ENCODE data around the gene GPC1.

The GPC1 gene

DNA sequence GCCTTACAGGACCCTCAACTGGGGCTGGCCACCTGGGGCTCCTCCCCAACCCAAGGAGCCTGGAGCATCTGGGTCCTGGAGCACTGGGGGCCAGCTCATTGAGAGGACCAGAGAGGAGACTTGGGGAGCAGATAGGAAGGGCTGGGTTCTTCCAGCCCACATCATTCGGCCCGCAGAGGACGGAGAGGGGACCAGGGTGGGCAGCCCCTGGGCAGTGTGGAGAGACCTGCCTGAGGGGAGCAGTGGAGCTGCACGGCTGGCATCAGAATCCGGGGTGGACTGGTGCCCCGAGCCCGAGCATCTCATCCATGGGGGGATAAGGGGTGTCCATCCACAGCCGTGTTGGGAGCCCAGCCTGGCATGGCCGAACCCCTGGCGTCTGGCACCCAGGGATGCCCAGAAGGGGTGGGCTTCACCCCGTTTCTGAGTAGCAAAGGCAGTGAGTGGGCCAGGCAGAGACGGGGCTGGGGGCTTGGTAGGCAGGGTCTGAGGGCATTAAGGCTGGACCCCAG, 11.3 kb downstream of the GPC1 start:
- DNase-seq, result no peak

GRCh38 chr2:240447331-240447730, 11.9 kb downstream of the GPC1 start:
- DNase-seq, result no peak

GRCh38 chr2:240447934-240448333, 12.5 kb downstream of the GPC1 start:
- DNase-seq, result no peak

DNA sequence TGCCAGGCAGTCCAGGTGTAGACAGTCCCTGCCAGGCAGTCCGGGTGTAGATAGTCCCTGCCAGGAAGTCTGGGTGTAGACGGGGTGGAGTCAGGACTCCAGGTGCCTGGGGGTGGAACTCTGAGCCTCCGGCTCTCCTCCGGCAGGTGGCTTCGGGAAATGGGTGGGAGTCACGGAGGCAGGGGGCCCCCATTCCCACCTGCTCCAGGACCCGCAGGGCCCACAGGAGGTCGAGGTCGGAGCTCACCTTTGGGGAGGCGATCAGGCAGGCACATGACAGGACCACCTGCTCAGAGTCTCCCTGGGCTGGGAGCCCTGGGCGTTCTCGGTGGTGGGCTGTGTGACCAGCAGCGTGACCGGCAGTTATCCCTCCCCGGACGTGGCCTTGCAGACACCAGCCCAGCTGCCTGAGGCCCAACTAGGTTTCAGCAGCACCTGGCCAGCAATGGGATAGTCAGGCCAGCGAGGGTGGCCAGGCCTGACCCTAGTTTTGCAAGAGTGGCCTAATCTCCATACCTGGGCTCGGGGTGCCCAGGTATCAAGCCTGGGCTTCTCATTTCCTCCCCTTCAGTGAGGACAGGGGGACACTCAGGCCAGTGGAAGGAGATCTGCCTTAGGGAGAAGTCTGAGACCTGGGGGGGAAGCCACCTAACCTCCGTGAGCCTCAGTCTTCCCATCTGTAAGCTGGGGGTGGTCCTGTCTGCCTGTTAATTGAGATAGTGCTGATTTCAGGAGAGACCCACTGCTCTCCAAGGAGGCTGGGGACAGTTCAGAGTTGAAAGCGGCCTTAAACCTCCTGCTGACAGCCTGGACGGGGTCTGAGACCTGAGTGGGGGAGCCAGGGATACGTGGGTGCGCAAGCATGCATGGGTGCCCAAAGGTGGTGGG, 13.2 kb downstream of the GPC1 start:
- no peak for DNase-seq

GRCh38 chr2:240449764-240450531, 14.5 kb downstream of the GPC1 start:
- DNase-seq, result no peak

DNA sequence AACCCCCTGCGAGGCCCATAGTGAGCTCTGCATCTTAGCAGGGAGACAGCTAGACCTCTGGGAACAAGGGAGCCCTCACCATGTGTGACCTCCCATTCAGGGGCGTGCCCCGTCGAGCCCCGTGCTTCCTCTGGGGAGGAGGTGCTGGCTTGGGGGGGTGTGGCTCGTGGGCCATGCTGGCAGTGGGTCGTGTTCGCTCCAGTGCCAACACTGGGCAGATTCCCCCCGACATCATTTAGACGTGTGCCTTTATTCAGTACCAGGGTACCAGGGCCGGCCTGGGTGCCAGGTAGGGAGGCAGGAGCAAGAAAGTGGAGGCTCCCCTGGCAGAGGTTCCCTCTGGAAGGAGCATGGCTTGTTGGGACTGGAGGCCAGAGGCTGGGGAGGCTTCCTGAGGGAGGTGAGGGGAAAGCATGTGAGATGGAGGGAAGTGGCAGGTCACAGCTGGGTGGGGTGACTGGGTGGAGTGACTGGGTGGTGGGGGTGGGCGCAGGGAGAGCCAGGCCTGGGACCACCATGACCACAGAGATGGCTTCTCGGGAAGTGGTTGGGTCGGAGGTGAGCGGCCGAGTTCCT, 15.2 kb downstream of the GPC1 start:
- DNase-seq, result no peak

DNA sequence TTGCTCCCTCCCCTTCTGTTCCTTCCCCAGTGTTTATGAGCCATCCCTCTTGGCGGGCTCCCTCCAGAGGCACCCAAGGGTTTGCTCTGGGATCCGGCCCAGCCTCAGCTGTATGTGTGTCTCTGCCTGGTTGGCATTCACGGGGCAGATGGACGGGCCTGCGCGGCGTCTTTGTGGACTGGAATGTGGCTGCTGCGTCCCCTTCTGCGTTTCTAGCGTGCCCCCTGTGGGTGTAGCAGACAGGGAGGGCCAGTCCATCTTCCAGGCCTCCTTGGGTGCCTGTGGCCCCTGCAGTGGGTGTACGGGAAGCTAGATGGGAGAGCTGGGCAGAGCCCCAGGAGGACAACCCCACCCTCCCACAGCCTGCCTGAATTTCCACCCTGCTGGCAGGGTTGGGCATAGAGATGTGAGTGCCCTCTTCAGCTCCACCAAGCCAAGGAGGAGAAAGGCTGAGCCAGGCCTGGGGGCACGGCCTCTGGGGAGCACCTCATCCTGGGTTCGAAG, 15.7 kb downstream of the GPC1 start:
- DNase-seq, result no peak

- no peak for DNase-seq
Observed at GRCh38 chr2:240451791-240452461, 16.5 kb downstream of the GPC1 start.

GRCh38 chr2:240452462-240453256, 17.2 kb downstream of the GPC1 start:
- DNase-seq, result no peak

- no peak for DNase-seq
Observed at GRCh38 chr2:240453461-240454105, 18.1 kb downstream of the GPC1 start.

DNA sequence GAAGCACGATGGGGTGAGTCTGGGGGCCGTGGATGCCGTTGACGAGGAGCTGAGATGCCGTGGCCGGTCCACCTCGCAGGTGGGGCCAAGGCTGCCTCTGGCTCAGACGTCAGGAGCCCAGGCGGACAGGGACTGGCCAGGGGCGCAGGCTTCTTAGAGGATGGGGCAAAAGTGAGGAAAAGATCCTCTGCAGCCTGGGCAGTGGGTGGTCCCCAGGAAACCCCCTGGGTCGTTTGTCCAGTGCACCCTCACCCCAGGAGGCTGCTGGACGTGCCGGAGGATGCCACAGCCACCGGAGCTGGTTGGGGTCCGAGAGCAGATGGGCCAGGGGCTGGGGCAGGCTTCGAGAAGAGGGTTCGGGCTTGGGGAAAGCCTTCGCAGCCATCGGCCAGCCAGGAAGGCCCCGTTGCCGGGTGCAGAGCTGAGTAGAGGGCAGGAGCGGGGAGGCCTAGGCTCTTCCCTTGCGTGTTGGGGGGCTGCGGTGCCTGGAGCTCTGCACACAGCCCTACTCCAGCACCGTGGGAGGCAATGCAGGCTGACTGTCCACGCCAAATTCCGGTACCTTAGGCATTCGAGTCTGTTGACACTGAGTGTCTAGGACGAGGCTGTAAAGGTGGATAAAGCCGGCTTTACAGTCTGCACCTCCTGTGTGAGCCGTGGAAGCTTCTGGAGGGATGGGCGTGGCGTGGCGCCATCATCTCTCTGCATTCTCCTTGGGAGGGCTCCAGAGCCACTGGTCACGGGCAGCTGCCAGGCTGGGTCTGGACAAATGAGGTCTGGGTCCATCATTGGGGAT, 18.8 kb downstream of the GPC1 start:
- DNase-seq, result no peak

- DNase-seq, result no peak
Observed at GRCh38 chr2:240455272-240455646, 19.8 kb downstream of the GPC1 start.

- DNase-seq, result no peak
Observed at GRCh38 chr2:240455647-240456446, 20.4 kb downstream of the GPC1 start.

DNA sequence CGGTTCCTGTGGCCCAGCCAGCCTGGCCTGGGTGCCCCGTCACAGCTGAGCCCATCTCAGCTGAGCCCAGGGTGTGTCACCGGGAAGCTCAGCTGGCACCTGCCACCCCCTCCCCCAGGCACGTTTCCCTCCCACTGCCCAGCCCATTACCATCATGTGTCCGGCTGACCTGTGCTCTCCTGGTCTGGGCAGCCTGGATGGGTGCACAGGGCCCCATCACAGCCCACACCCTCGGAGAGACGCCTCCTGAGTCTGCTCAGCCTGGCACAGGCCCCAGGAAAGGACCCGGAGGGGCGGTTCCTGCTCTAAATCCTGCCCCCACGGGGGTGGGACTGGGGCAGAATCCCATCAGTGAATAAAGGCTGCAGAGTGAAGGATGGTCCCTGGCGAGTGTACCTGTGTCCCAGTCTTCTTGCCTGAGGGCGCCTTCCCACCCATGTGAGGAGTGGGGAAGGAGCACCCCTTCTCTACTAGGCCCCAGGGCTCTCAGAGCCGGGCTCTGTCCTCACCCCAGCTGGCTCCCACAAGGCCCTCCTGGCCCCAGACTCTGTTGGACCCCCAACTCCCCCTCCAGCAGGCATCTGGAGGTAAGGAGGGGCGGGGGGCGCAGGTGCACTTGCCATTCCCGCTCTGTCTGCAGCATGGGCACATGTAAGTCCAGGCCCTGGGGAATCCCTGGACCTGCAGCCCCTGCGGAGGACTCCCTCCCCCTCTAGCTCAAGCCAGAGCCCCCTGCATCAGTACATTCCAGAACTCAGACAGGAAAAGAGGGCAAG, 21.2 kb downstream of the GPC1 start:
- no peak for DNase-seq

DNA sequence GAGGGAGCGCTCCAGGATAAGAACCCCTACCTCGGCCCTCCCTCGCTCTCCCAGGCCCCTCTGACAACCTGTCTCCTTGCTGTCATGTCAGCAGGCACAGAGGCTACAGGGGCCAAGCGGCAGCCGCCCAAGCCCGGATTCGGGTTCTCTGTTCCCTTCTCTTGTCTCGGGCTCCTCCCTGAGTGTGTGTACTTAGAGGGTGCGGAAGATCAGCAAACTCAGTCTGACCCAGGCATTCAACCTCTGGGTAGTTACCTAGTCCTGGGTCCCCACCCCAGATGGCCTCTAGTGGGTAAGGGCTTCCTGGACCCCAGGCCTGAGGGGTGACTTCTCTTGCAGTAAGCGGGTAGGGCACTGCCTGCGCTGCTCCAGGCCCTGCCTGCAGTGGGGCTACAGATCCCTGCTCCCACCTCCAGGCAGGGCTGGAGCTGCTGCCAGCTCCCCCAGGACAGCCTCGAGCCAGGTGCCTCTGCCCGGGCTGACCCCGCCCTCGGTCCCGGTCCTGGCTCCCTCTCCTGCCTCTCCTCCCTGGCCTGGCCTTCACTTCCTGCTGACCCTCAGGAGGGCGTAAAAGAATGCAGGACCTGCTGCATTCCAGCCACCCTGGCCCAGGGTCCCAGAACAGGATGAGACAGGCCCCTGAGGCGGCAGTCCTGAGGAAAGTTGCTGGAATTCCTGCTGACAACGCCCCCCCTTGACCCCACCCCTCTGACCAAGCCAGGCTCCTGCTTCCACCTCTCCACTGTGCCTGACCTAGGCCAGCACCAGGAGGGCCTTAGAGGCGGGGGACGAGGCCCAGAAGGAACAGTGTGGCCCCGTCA, 22.0 kb downstream of the GPC1 start:
- no peak for DNase-seq

DNA sequence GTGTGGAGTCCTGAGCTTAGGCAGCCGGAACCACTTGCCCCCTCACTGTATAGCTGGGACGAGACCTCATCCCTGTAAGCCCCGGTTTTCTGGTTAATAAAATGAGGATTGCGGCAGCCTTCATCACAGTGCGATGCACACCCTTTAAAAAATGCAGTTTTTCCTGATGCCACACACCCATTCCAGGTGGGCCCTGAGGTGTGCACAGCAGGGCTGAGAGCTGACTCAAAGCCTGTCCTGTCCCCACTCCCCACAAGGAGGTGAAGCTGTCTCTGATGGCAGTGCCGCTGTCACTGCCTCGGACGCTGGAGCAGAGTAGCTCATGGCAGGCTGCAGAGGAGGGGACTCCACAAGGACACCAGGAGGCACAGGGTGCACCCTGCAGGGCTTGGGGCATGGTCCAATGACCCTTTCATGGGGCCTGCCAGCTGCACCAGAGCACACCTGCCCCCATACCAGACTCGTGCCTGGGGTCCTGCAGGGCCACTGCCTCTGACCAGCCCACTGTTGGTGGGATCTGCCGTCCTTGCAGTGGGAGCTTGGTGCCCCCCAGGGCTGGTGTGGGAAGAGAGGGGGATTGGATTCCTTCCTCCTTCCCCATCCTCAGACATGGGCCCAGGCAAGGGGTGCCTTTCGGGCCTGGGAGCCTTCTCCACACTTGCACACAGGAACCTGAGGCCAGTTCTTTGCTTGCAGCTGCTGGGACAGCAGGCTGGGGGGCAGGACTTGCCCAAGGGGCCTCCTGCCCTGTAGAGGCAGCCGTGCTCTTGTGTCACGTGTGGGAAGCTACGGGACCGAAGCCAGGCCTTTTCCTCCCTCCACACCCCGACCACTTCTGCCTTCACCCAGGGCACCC, 22.8 kb downstream of the GPC1 start:
- no peak for DNase-seq

DNA sequence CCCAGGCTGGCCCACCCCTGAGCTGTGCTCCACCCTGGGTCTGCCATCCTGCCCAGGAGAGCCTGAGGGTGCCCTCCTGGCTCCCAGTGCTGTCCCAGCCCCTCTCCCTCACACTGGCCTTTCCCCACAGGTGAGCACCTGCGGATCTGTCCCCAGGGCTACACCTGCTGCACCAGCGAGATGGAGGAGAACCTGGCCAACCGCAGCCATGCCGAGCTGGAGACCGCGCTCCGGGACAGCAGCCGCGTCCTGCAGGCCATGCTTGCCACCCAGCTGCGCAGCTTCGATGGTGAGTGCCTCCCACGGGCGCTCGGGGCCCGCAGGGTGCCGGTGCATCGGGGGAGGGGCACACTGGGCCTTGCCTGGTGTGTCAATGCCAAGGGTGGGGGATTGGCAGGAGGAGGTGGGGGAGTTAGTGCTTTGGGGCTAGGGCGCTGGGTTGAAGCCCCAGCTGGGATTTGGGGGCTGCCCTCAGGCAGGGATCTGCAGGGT, 23.5 kb downstream of the GPC1 start:
- DNase-seq, result no peak
